ENCODE measurements around the gene CYP27B1. TPM values are rescaled to one million over a fixed set of nuclear protein-coding genes. Genes with fewer than 3 reads are reported as not detected.

Gene CYP27B1
- total RNA-seq, 1 experiment from 2014 or later, result 1.8 TPM

- Mint-ChIP-seq H3K4me1 (ENCODE audit: low read depth, unreplicated experiment) (peaks cover 48% of the 10 kb centered on the region), H3K4me3 (ENCODE audit: low read depth, unreplicated experiment) (peak overlapping the region; percentile 67), H3K27me3 (ENCODE audit: unreplicated experiment) (no peaks in the 10 kb centered on the region), H3K36me3 (ENCODE audit: insufficient read depth, unreplicated experiment) (peaks cover 63% of the 10 kb centered on the region), H3K9me3 (ENCODE audit: low read depth, unreplicated experiment) (no peaks in the 10 kb centered on the region), H3K27ac (ENCODE audit: unreplicated experiment) (peak overlapping the region; percentile 41)
- TF ChIP-seq, protein P1, sequence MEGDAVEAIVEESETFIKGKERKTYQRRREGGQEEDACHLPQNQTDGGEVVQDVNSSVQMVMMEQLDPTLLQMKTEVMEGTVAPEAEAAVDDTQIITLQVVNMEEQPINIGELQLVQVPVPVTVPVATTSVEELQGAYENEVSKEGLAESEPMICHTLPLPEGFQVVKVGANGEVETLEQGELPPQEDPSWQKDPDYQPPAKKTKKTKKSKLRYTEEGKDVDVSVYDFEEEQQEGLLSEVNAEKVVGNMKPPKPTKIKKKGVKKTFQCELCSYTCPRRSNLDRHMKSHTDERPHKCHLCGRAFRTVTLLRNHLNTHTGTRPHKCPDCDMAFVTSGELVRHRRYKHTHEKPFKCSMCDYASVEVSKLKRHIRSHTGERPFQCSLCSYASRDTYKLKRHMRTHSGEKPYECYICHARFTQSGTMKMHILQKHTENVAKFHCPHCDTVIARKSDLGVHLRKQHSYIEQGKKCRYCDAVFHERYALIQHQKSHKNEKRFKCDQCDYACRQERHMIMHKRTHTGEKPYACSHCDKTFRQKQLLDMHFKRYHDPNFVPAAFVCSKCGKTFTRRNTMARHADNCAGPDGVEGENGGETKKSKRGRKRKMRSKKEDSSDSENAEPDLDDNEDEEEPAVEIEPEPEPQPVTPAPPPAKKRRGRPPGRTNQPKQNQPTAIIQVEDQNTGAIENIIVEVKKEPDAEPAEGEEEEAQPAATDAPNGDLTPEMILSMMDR (IDR thresholded peaks at IDR 0.05; ENCODE audit: unreplicated experiment), result no peak
- intact Hi-C loops (cut with micrococcal nuclease; ENCODE audit: unreplicated experiment), result no loop called here
- peak; percentile 63 for DNase-seq
- CTCF ChIA-PET, result interaction anchor here (0.6 to 1.8 kb wide), 4 partner anchors 11 to 172 kb away, joined by 3 to 9 read pairs (median 4); partner anchors contain the start of genes CYP27B1 and TSPAN31
- BruUV-seq (replicated peaks), result no TSS peak
Measured at GRCh38 chr12:57755454-57756372, 11.2 kb downstream of the CYP27B1 start.

DNA sequence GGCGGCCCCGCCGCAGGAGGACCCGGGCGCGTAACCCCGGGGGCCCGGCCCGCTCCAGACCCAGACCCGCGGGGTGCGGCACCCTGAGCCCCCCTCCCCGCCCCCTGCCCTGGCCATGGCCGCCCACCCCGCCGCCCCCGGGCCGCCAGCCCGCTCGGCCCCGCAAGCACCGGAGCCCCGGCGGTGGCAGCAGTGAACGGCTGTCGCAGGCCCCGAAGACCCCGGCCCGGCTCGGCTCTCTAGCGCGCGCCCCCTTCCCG lies 11.8 kb downstream of the CYP27B1 start:
- no TSS peak for BruUV-seq (replicated peaks)
- Mint-ChIP-seq H3K4me1 (ENCODE audit: low read depth, unreplicated experiment) (peaks cover 48% of the 10 kb centered on the region), H3K36me3 (ENCODE audit: insufficient read depth, unreplicated experiment) (peaks cover 69% of the 10 kb centered on the region), H3K27me3 (ENCODE audit: unreplicated experiment) (no peaks in the 10 kb centered on the region), H3K27ac (ENCODE audit: unreplicated experiment) (no peak overlapping the region), H3K4me3 (ENCODE audit: low read depth, unreplicated experiment) (peak overlapping the region; percentile 67), H3K9me3 (ENCODE audit: low read depth, unreplicated experiment) (no peaks in the 10 kb centered on the region)
- CTCF ChIA-PET, result no interaction called here
- intact Hi-C loops (cut with micrococcal nuclease; ENCODE audit: unreplicated experiment), result no loop called here
- TF ChIP-seq, protein P1 (IDR thresholded peaks at IDR 0.05; ENCODE audit: unreplicated experiment), result no peak
- no peak for DNase-seq

DNA sequence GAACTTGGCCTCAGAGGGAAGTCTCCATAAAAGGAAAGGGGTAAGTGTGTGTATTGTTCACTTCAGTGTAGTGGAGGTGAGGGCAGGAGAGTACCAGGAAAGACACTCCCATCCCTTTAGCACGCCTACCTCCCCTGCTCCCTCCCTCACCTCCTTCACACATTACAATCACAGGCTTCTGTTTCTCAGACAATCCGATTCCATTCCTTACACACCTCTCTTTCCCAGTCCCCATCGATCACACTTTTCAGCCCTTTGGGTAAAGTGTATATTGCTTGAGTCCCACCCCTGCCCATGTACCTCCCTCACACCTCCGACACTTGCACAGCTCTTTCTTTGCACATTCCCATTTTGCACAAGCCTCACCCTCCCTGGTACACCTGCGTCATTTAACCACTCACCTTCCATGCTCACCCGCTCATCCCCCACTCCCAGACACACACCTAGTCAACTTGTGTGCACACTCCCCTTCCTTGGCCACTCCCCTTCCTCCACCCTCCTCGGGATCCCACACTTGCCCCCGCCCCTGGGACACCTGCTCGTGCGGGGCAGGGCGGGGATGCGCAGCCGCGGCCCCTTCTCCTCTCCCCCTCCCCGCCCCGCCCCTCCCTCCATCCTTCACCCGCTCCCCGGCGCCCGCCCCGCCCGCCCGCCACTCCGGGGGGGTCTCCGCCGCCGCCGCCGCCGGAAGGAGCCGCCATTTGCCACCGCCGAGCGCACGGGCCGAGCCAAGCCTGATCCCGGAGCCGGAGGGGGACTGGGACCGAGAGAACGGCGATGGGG lies 12.3 kb downstream of the CYP27B1 start, which contains the start of gene MARCHF9:
Gene MARCHF9 (plus strand): TSS at position 693 of the 783 bp plus-strand sequence. CDS start 426 bp downstream, outside the sequence.
- BruUV-seq (replicated peaks), result no TSS peak
- Mint-ChIP-seq H3K27me3 (ENCODE audit: unreplicated experiment) (no peaks in the 10 kb centered on the region), H3K4me1 (ENCODE audit: low read depth, unreplicated experiment) (peaks cover 48% of the 10 kb centered on the region), H3K9me3 (ENCODE audit: low read depth, unreplicated experiment) (no peaks in the 10 kb centered on the region), H3K27ac (ENCODE audit: unreplicated experiment) (peak within 1 kb of the TSS; percentile 82), H3K36me3 (ENCODE audit: insufficient read depth, unreplicated experiment) (peaks cover 64% of the 10 kb centered on the region), H3K4me3 (ENCODE audit: low read depth, unreplicated experiment) (peak within 1 kb of the TSS; percentile 67)
- TF ChIP-seq, protein P1 (IDR thresholded peaks at IDR 0.05; ENCODE audit: unreplicated experiment), result no peak
- intact Hi-C loops (cut with micrococcal nuclease; ENCODE audit: unreplicated experiment), result no loop called here
- CTCF ChIA-PET, result interaction anchor here (1.0 kb wide), 1 partner anchor 10 kb away, joined by 4 read pairs; the partner anchor contains the start of gene TSPAN31
- DNase-seq, result peak; percentile 93

GRCh38 chr12:57753756-57754337 lies 13.0 kb downstream of the CYP27B1 start:
- Mint-ChIP-seq H3K36me3 (ENCODE audit: insufficient read depth, unreplicated experiment) (peaks cover 64% of the 10 kb centered on the region), H3K27me3 (ENCODE audit: unreplicated experiment) (no peaks in the 10 kb centered on the region), H3K4me1 (ENCODE audit: low read depth, unreplicated experiment) (peaks cover 48% of the 10 kb centered on the region), H3K27ac (ENCODE audit: unreplicated experiment) (peak overlapping the region; percentile 82), H3K4me3 (ENCODE audit: low read depth, unreplicated experiment) (peak overlapping the region; percentile 67), H3K9me3 (ENCODE audit: low read depth, unreplicated experiment) (no peaks in the 10 kb centered on the region)
- DNase-seq, result no peak
- TF ChIP-seq, protein P1 (IDR thresholded peaks at IDR 0.05; ENCODE audit: unreplicated experiment), result no peak
- intact Hi-C loops (cut with micrococcal nuclease; ENCODE audit: unreplicated experiment), result no loop called here
- BruUV-seq (replicated peaks), result no TSS peak
- CTCF ChIA-PET, result interaction anchor here (1.0 kb wide), 1 partner anchor 9 kb away, joined by 4 read pairs; the partner anchor contains the start of gene TSPAN31

Measured in Calu3 (cell line).